NCI-H146 treated with DMSO at 0.1 percent for 48 hours (cell line): ENCODE results near the gene CRTC1.
A peak's percentile ranks its signal among the peaks of the same experiment; 100 is the strongest.
"Not testable (repeated sequence)": the region's sequence is repeated elsewhere in the genome, so short reads cannot be mapped to it uniquely, and the experiment has no call there.

ENCODE experiments used
- DNase-seq: peaks from one replicate; lab custom pipeline; 2025; ENCODE audit not compliant: unreplicated experiment; lab: John Stamatoyannopoulos, UW

The CRTC1 gene

DNA sequence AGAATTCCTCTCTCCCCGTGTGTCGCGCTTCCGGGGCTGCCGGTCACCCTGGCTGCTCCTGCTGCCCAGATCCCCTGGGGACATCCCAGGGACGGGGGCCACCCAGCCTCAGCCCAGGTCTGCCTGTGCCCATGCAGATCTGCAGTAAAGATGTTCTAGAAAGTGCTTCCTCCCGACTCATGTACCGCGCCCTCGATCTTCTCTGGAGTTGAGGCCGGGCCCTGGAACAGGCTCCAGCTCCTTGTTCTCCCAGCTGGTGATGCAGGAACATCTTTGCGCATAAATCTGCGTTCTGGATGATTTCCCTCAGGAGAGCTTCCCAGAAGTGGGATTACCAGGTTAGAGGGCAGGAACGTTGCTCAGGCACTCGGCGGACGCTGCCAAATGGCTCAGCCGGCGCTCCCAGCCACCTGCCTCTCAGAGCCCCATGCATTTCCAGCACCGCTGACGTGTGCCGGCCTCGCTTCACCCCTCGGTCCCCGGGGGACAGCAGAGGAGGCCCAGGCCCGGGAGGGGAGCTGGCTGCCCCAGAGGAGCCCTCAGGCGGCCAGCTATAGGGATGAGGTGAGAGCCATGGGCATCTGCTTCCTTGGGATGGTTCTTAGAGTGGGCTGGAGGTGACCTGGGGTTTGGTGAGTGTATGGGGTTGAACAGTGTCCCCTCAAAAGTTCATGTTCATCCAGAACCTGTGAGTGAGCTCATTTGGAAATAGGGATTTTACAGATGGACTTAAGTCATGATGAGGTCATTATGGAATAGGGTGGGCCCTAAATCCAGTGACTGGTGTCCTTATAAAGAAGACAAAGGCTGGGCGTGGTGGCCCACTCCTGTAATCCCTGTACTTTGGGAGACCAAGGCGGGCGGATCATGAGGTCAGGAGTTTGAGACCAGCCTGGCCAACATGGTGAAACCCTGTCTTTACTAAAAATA is 42.6 kb downstream of the CRTC1 start:
- no peak for DNase-seq

DNA sequence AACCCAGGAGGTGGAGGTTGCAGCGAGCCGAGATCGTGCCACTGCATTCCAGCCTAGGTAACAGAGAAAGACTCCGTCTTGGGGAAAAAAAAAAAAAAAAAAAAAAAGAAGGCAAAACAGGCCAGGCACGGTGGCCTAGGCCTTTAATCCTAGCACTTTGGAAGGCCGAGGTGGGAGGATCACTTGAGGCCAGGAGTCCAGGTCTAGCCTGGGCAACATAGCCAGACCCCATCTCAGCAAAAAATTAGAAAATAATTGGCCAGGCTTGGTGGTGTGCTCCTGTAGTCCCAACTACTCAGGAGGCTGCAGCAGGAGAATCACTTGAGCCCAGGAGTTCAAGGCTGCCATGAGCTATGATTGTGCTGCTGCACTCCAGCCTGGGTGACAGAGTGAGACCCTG is 43.4 kb downstream of the CRTC1 start:
- no peak for DNase-seq

DNA sequence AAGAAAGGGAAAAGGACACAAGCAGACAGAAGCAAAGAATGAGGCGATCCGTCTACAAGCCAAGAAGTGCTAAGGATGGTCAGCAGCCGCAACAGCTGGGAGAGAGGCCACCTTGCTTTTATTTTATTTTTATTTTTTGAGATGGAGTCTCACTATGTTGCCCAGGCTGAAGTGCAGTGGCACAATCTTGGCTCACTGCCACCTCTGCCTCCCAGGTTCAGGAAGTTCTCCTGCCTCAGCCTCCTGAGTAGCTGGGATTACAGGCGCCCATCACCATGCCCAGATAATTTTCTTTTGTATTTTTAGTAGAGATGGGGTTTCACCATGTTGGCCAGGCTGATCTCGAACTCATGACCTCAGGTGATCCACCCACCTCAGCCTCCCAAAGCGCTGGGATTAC is 44.1 kb downstream of the CRTC1 start:
- DNase-seq: not testable (repeated sequence)

- no peak for DNase-seq
Measured at GRCh38 chr19:18729933-18730530, 46.6 kb downstream of the CRTC1 start.

DNA sequence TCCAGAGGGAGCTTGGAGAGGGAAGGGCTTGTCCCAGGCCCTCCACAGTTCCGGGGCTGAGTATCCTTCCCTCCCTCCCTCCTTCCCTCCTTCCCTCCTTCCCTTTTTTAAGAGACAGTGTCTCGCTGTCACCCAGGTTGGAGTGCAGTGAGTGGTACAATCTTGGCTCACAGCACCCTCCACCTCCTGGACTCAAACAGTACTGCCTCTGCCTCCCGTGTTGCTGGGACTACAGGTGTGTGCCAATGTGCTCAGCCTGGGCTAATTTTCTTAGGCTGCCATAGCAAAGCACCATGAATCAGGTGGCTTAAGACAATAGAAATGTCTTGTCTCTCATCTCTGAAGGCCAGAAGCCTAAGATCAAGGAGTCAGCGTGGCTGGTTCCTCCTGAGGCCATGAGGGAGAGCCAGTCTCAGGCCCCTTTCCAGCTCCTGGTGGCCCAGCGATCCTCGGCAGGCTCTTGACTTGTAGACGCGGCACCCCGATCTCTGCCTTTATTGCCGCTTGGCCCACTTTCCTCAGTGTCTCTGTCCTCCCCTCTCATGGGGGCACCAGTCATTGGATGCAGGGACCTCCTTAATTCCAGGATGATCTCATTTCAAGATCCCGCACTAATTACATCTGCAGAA is 47.5 kb downstream of the CRTC1 start:
- no peak for DNase-seq

DNA sequence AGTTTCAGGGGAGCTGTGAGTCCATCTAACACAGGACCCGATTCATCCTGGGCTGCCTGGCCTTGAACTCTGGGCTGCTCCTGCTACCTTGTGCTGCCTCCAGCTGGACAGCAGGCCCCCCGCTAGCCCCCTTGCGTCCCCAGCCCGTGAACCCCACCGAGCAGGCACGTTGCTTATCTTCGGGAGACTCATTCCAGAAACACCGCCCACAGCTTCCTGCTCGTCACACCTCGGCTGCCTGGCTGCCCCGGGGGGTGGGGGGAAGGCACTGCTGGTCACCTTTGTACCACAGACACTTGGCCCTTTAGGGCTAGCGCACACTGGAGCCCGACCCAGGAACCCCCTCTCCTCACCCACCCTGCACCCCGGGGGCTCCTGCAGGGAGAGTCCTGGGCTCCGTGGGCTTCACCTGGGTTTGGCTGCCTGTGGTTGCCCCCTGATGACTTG is 48.1 kb downstream of the CRTC1 start:
- DNase-seq: no peak

- DNase-seq: no peak
Measured at GRCh38 chr19:18733196-18733647, 49.7 kb downstream of the CRTC1 start.

DNA sequence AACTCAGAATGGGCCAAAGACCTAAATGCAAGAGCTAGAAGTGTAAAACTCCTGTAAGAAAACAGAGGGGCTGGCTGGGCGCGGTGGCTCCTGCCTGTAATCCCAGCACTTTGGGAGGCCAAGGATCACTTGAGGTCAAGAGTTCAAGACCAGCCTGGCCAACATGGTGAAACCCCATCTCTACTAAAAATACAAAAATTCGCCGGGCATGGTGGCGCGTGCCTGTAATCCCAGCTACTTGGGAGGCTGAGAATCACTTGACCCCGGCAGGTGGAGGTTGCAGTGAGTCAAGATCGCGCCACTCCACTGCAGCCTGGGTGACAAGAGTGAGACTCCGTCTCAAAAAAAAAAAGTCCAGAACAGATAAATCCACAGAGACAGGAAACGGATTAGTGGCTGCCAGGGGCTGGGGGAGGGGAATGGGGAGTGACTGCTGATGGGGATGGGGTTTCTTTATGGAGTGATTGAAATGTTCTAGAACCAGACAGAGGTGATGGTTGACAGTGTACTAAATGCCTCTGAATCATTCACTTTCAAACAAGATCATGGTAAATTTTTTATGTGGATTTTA is 50.4 kb downstream of the CRTC1 start:
- DNase-seq: not testable (repeated sequence)

- no peak for DNase-seq
Measured at GRCh38 chr19:18735324-18735723, 51.8 kb downstream of the CRTC1 start.

DNA sequence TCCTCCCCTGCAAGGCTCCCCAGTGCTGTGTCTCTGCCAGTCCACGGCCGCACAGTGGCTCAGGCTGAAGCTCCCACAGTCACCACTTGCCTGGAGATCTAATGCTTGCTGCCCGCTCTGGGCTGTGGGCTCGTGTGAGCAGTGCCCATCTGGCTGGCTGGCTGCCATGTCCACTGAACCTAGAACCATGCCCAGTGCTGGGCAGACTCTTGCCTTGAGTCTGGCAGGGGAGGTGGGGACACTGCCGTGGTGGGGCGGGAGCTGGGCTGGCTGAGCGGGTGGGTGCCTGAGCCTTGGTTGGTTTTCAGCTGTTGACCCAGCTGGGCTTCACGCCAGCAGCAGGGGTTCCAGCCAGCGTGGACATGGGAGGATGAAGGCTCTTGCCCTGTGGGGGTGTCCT is 52.3 kb downstream of the CRTC1 start:
- no peak for DNase-seq

GRCh38 chr19:18736415-18737336 is 53.2 kb downstream of the CRTC1 start:
- DNase-seq: no peak

DNA sequence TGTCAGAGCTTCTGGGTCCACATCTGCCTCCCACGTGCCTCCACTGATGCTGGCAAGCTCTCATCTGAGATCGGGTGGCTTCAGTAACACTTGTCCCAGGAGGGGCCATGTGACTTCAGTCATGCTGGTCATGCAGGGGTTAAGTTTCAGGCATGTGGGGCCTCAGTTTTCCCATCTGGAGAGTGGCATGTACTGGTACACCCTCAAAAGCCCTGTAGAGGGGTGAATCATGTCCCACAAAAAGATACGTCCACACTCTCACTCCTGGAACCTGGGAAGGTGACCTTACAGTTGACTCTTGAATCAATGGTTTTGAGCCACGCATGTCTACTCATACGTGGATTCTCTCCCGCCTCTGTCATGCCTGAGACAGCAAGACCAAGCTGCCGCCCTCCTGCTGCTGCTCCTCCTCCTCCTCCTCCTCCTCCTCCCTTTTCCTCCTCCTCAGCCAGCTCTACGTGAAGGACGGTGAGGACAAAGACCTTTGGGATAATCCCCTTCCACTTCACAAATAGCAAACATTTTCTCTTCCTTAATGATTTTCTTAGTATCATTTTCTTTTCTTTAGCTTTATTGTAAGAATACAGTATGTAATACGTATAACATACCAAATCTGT is 54.0 kb downstream of the CRTC1 start:
- no peak for DNase-seq

- no peak for DNase-seq
Measured at GRCh38 chr19:18737954-18738351, 54.5 kb downstream of the CRTC1 start.

DNA sequence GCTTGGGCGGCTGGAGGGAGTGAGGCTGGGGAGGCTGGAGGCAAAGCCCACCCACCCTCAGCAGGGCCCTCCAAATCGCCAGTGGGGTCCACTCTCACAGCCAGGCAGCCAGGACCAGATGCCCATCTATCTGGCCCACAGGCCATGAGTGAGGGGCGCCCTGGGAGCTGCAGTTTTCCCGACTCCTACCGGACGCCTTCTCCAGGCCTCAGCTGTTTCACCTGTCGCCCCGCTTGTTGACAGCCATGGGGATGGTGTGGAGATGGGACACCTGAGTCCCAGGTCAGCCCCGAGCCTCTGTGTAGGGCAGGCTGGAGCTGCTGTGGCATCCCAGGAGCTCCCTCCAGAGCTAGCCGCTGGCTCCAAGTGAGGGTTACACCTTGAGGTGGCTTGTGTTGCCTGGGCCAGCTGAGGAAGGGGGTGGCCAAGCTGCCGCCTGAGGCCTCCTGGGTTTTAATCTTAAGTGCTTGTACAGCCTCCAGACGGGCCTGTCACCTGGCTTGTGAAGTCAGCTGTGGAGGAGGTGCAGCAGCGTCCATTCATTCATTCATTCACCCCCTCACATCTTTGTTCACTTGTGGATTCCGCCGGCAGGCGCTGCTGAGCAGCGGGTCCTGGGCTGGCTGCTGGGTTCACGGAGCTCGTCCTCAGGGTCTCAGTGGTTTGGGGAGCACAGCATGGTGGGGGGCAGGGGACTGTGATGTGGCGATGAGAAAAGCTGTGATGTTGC is 55.6 kb downstream of the CRTC1 start:
- DNase-seq: no peak

- peak; percentile 94 for DNase-seq
Measured at GRCh38 chr19:18741124-18742121, 57.9 kb downstream of the CRTC1 start.

DNA sequence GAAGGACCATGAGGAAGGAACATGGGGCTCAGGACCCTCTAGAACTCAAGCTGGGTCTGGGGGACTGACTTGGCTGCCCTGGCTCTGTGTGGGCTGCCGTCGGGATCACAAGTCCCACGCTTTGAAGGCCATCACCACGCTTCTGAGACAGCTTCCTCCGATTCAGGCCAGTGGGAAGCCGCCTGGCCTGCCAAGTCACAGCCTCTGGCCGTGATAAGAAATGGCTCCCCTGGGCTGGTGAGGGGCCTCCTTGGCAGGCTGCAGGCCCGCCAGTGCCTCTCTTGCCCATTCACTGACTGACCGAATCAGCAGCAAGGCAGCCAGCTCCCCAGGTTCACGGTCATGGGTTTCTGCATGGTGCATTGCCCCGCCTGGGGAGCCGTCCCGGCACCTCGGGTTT is 58.8 kb downstream of the CRTC1 start:
- no peak for DNase-seq

DNA sequence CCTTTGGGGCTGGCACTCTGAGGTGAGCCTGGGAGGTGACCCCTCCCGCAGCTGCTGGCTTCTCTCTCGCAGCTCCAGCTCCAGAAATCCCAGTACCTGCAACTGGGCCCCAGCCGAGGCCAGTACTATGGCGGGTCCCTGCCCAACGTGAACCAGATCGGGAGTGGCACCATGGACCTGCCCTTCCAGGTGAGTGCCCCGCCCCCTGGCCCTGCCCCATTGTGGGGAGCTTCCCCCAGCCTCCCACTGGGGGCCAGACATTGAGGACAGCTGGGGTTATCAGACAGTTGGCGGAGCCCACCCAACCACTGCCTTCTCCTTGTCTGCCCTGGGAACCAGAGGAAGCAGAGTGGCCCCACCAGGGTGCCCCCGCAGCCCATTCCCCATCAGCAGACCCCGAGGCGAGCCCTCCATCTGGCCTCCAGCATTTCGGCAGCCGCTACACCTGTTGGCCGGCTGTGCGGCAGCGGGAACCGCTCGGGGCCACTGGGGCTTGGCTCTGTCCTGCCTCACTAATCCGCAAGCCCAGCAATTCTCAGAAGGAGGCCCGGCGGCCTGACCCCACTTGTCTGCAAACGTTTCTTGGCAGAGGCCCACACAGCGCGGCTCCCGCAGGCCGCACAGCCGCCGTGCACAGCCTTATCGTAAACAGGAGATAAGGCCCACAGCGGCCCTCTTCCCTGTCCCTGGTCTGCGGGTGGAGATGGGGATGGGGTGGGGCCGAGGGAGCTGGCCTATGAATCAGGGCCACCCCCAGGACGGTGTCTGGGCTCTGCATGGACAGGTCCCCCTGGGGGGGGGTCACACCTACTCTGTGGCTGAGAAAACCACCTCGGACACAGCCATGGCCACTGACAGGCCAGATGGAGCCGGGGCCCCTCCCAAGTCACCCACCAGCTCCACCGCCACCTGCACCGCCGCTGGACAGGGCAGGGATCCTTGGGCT is 59.6 kb downstream of the CRTC1 start:
- DNase-seq: no peak
